HEK293T (cell line): ENCODE results near the gene RGL1.

Source experiments
- CTCF ChIA-PET: fragments of 350-600 bp; formaldehyde crosslinking; extraction: SDS; loops from one replicate; lab custom pipeline; 2021; ENCODE audit warnings: antibody characterized with exemption, inconsistent platforms; lab: Yijun Ruan, JAX
- POLR2A ChIA-PET: fragments of 350-600 bp; formaldehyde crosslinking; extraction: SDS; loops from one replicate; lab custom pipeline; 2020; ENCODE audit warnings: antibody characterized with exemption, inconsistent platforms; lab: Yijun Ruan, JAX
- DNase-seq: peaks from one replicate; pipeline ENCODE4 v3.0.0; 2012; ENCODE audit warnings: mixed read lengths; ENCODE audit errors: extremely low spot score
- ARNT ChIP-seq: fragments of 450-650 bp; IDR thresholded peaks from 2 replicates; pipeline ENCODE4 v1.6.1; 2017; ENCODE audit warnings: mild to moderate bottlenecking
- BHLHE40 ChIP-seq: fragments of 450-650 bp; IDR thresholded peaks from 2 replicates; pipeline ENCODE4 v1.6.1; 2016; ENCODE audit warnings: mild to moderate bottlenecking, moderate library complexity, borderline replicate concordance
- CTBP1 ChIP-seq: fragments of 450-650 bp; IDR thresholded peaks from 2 replicates; pipeline ENCODE4 v1.6.1; 2016; ENCODE audit warnings: borderline replicate concordance
- ELF4 ChIP-seq: fragments of 450-650 bp; IDR thresholded peaks from 2 replicates; pipeline ENCODE4 v1.6.1; 2017; ENCODE audit warnings: antibody characterized with exemption
- FOXA1 ChIP-seq: fragments of 450-650 bp; IDR thresholded peaks from 2 replicates; pipeline ENCODE4 v1.6.1; 2016; ENCODE audit warnings: mild to moderate bottlenecking
- FOXK2 ChIP-seq: fragments of 450-650 bp; IDR thresholded peaks from 2 replicates; pipeline ENCODE4 v1.6.1; 2016; ENCODE audit warnings: mild to moderate bottlenecking
- FOXM1 ChIP-seq: fragments of 450-650 bp; IDR thresholded peaks from 2 replicates; pipeline ENCODE4 v1.6.1; 2017; ENCODE audit warnings: mild to moderate bottlenecking, borderline replicate concordance
- HDGF ChIP-seq: fragments of 450-650 bp; IDR thresholded peaks from 2 replicates; pipeline ENCODE4 v1.6.1; 2017; ENCODE audit warnings: antibody characterized with exemption, borderline replicate concordance
- L3MBTL2 ChIP-seq: fragments of 450-650 bp; conservative IDR thresholded peaks from 2 replicates; pipeline ENCODE4 v1.6.1; 2016; ENCODE audit warnings: mild to moderate bottlenecking
- LEF1 ChIP-seq: fragments of 450-650 bp; IDR thresholded peaks from 2 replicates; pipeline ENCODE4 v1.6.1; 2017; ENCODE audit warnings: mild to moderate bottlenecking, borderline replicate concordance
- NFRKB ChIP-seq: fragments of 450-650 bp; IDR thresholded peaks from 2 replicates; pipeline ENCODE4 v1.6.1; 2016; ENCODE audit warnings: mild to moderate bottlenecking, moderate library complexity
- SP1 ChIP-seq: fragments of 450-650 bp; IDR thresholded peaks from 2 replicates; pipeline ENCODE4 v1.6.1; 2017
- SUZ12 ChIP-seq: fragments of 450-650 bp; IDR thresholded peaks from 2 replicates; pipeline ENCODE4 v1.6.1; 2016; ENCODE audit warnings: mild to moderate bottlenecking
- TARDBP ChIP-seq: fragments of 450-650 bp; IDR thresholded peaks from 2 replicates; pipeline ENCODE4 v1.6.1; 2016
- ZNF384 ChIP-seq: fragments of 450-650 bp; IDR thresholded peaks from 2 replicates; pipeline ENCODE4 v1.6.1; 2016
- TF ChIP-seq, protein P1 (sequence below): fragments of 450-650 bp; IDR thresholded peaks from 2 replicates; pipeline ENCODE4 v1.6.1; 2016

RGL1 gene

DNA sequence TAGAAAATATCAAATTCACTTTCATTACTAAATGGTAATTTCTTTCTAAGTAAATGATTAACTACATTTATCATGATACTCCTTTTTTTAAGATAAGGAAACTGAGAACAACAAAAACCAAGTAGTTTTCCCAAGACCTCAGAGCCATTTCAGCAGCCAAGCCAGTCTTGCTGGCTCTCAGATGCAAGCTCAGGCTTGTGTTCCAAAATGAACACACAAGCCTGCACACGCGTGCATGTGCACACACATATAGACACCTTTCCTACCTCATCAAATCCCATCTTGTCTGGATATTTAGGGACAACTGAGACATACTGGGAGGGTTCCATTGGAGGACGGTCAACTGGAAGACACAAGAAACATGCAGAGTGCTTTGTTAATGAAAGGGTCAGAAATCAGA lies 149.6 kb downstream of the RGL1 start:
- TF ChIP-seq L3MBTL2 (no peak), FOXM1 (no peak), LEF1 (no peak), ARNT (no peak)
- DNase-seq, result no peak
- ChIA-PET POLR2A (no interaction called here), CTCF (no interaction called here)

DNA sequence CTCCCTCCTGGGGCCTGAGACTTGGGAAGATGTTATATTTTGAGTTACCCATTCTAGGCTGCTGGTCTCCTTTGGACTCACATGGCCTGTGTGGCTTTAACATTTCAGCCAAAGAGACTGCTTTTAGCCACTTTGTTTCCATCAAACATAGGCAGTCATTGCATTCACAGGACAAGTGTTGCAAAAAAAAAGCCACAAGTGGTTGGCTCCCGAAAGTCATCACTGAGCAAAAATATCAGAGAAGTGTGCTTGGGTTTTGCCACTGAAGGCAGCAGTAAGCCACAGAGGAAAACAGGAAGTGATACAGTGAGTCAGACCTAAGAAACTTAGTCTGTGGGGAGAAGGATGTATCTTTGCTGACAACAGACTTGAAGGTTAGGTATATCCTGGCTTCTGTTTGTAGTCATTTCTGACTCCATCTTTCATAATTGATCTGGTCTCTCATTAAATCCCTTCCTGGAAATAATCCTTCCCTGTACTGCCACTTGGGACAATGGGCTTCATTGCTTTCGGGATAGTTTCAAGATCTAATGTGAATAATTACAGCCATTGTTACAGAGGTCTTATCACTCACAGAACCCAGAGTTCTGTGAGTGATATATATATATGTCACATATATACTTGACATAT lies 151.8 kb downstream of the RGL1 start:
- ChIA-PET CTCF (no interaction called here), POLR2A (no interaction called here)
- TF ChIP-seq FOXA1 (no peak), SP1 (no peak), BHLHE40 (no peak), FOXK2 (no peak), ARNT (no peak)
- no peak for DNase-seq

DNA sequence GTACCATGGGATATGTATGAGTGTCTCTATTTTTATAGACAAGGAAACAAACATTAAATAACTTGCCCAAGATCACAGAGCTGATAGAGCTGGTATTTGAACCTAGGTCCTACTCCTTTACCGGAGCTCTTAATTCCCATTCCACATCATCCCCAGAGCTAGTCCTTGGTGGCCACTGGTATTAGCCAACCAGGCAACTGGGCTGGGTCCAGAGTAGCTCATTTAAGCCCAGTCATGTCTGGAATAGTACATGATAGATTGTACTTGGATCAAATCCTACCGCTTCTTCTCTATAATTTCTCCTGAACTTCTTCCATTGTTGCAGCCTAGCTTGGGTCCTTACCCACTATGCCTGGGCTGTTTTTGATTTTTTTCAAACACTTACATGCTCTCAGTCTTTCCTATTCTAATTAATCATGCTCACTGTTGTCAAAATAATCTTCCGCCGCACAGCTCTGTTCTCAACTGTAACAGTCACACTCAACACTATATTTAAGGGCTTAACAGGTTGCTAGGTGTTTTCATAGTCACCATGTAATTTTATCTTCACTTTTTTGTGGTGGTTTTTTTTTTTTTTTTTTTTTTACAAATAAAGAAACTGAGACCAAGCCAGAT lies 152.4 kb downstream of the RGL1 start:
- ChIA-PET POLR2A (no interaction called here), CTCF (no interaction called here)
- TF ChIP-seq FOXM1, result no peak
- no peak for TF ChIP-seq L3MBTL2
- no peak for TF ChIP-seq FOXK2
- no peak for TF ChIP-seq NFRKB
- TF ChIP-seq, protein P1, sequence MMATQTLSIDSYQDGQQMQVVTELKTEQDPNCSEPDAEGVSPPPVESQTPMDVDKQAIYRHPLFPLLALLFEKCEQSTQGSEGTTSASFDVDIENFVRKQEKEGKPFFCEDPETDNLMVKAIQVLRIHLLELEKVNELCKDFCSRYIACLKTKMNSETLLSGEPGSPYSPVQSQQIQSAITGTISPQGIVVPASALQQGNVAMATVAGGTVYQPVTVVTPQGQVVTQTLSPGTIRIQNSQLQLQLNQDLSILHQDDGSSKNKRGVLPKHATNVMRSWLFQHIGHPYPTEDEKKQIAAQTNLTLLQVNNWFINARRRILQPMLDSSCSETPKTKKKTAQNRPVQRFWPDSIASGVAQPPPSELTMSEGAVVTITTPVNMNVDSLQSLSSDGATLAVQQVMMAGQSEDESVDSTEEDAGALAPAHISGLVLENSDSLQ, result no peak
- no peak for TF ChIP-seq LEF1
- no peak for TF ChIP-seq SUZ12
- no peak for TF ChIP-seq SP1
- no peak for DNase-seq

DNA sequence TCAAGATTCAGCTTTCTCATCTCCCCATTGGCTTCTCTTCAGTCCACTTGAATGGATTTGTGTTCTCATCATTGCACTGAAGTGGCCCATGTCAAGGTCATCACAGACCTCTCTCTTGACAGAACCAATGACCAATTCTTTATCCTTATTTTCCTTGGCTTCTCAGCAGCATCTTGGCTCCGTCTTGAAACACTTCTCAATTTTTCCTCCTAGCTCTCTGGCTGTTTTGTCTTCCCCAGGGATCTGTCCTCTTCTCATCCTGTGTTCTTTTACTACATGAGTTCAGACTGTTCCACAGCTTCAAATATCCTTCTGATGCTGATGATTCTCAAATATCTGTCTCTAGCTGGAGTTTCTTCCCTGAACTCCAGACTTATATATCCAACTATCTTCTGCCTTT lies 154.0 kb downstream of the RGL1 start:
- POLR2A ChIA-PET, result no interaction called here
- CTCF ChIA-PET, result no interaction called here
- no peak for DNase-seq
- TF ChIP-seq LEF1 (no peak), CTBP1 (no peak), HDGF (no peak), L3MBTL2 (no peak), SP1 (no peak), FOXA1 (no peak), FOXM1 (no peak), ELF4 (no peak), TARDBP (no peak), ARNT (no peak), ZNF384 (no peak), BHLHE40 (no peak), FOXK2 (no peak), NFRKB (no peak), SUZ12 (no peak)
- TF ChIP-seq, protein P1, result no peak

DNA sequence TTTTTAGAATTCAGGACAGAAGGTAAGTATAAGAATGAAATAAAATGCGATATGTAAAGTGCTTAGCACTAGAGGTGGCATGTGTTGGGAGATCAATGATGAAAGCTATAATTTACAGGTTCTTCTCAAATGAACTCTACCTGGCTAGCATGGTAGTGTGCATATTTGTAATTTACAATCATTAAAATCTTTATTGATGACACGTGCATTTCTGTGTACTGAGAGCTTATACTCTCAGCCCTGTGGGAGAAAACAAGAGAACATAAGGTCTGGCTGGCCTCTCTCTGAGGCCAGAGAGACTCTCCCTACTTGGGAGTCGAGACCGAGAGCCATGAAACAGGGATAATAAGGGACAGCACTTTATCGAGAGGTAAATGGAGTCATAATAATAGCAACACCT lies 156.2 kb downstream of the RGL1 start:
- ChIA-PET POLR2A (no interaction called here), CTCF (no interaction called here)
- no peak for DNase-seq
- TF ChIP-seq FOXK2, result no peak
- no peak for TF ChIP-seq SP1
- TF ChIP-seq SUZ12, result no peak
- no peak for TF ChIP-seq HDGF

DNA sequence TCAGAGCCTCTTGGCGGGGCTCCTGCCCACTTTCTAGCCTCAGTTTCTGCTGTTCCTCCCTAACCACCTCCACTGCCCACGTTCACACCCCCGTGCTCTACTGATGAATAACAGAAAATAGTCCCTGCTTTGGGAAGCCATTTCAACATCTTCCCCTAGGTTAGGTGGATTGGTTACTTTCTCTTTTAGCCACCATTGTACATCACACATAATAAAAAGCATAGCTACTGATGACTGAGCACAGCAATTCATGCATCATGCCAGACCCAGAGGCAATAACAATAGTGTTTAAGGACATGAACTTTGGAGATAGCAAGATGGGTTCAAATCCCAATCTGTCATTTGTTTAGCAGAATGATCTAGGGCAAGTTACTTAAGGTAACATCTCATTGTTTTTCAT lies 158.0 kb downstream of the RGL1 start:
- DNase-seq, result no peak
- POLR2A ChIA-PET, result no interaction called here
- TF ChIP-seq SUZ12 (no peak), NFRKB (no peak), ZNF384 (no peak), L3MBTL2 (no peak), ELF4 (no peak), HDGF (no peak), FOXA1 (no peak), ARNT (no peak), FOXK2 (no peak), LEF1 (no peak), CTBP1 (no peak), BHLHE40 (no peak), FOXM1 (no peak), TARDBP (no peak), SP1 (no peak)
- TF ChIP-seq, protein P1, result no peak
- CTCF ChIA-PET, result interaction anchor here (0.8 kb wide), 1 partner anchor 28 kb away, joined by 4 read pairs; no protein-coding TSS in a partner anchor
